NCI-H748 treated with DMSO at 0.1 percent for 48 hours (cell line): ENCODE results near the gene GOLPH3.
"Not testable (repeated sequence)": the region's sequence is repeated elsewhere in the genome, so short reads cannot be mapped to it uniquely, and the experiment has no call there.

ENCODE experiments used
- DNase-seq: peaks from one replicate; lab custom pipeline; 2025; lab: John Stamatoyannopoulos, UW

GOLPH3 gene

GRCh38 chr5:32098890-32099310, 75.2 kb downstream of the GOLPH3 start:
- no peak for DNase-seq

GRCh38 chr5:32098291-32098690, 75.8 kb downstream of the GOLPH3 start:
- DNase-seq, result no peak

GRCh38 chr5:32096891-32097595, 77.1 kb downstream of the GOLPH3 start:
- no peak for DNase-seq

- DNase-seq, result no peak
Measured at GRCh38 chr5:32095261-32095671, 78.9 kb downstream of the GOLPH3 start.

- DNase-seq, result no peak
Measured at GRCh38 chr5:32094691-32095090, 79.4 kb downstream of the GOLPH3 start.

GRCh38 chr5:32092938-32093812, 80.9 kb downstream of the GOLPH3 start:
- peak; percentile 91 for DNase-seq

GRCh38 chr5:32090755-32091128, 83.4 kb downstream of the GOLPH3 start:
- DNase-seq, result no peak

GRCh38 chr5:32090026-32090754, 83.9 kb downstream of the GOLPH3 start:
- DNase-seq, result no peak

- no peak for DNase-seq
Measured at GRCh38 chr5:32089146-32090000, 84.7 kb downstream of the GOLPH3 start.

- no peak for DNase-seq
Measured at GRCh38 chr5:32088214-32088613, 85.9 kb downstream of the GOLPH3 start.

GRCh38 chr5:32087086-32088082, 86.7 kb downstream of the GOLPH3 start:
- no peak for DNase-seq

- DNase-seq, result no peak
Measured at GRCh38 chr5:32083981-32084430, 90.1 kb downstream of the GOLPH3 start.

GRCh38 chr5:32082701-32083100, 91.4 kb downstream of the GOLPH3 start:
- DNase-seq, result no peak

- not testable (repeated sequence) for DNase-seq
Measured at GRCh38 chr5:32080565-32080964, 93.6 kb downstream of the GOLPH3 start.

GRCh38 chr5:32078855-32079254, 95.3 kb downstream of the GOLPH3 start:
- DNase-seq, result not testable (repeated sequence)

GRCh38 chr5:32076699-32077695, 97.1 kb downstream of the GOLPH3 start:
- DNase-seq, result peak; percentile 57
